Stimulated activated naive CD8-positive, alpha-beta T cell treated with anti-CD3 and anti-CD28 coated beads, Interleukin-15, Interleukin-2, amounts not matched to agents 100 U/mL and 50 U/mL, for 24 hours (primary cell): ENCODE measurements around the gene MYCL.
"Not testable (repeated sequence)": the region's sequence is repeated elsewhere in the genome, so short reads cannot be mapped to it uniquely, and the experiment has no call there.

Experiments used
- ATAC-seq: fragments of 150-1000 bp; cut with Tn5 transposase; one replicate; pipeline ENCODE4 v1.10.0; 2021
- DNase-seq: peaks from one replicate; pipeline ENCODE4 v3.0.0; 2021

The MYCL gene

GRCh38 chr1:39917825-39918224 lies 16.1 kb upstream of the MYCL start:
- ATAC-seq: no peak
- no peak for DNase-seq

GRCh38 chr1:39915499-39916129 lies 13.9 kb upstream of the MYCL start:
- ATAC-seq (no peak), DNase-seq (no peak)

- not testable (repeated sequence) for ATAC-seq, DNase-seq
Measured at GRCh38 chr1:39913136-39913535, 11.4 kb upstream of the MYCL start.

GRCh38 chr1:39910263-39910662 lies 8.5 kb upstream of the MYCL start:
- no peak for DNase-seq
- ATAC-seq: no peak

GRCh38 chr1:39908534-39908933 lies 6.8 kb upstream of the MYCL start:
- ATAC-seq (no peak), DNase-seq (no peak)

- ATAC-seq (no peak), DNase-seq (no peak)
Measured at GRCh38 chr1:39907528-39908453, 6.1 kb upstream of the MYCL start.

- no peak for ATAC-seq
- DNase-seq: no peak
Measured at GRCh38 chr1:39905172-39905571, 3.5 kb upstream of the MYCL start.

- no peak for ATAC-seq
- DNase-seq: no peak
Measured at GRCh38 chr1:39902460-39902807, 717 bp upstream of the MYCL start.

- DNase-seq: no peak
- peak; percentile 34 for ATAC-seq
Measured at GRCh38 chr1:39901464-39901713, 328 bp downstream of the MYCL start.

GRCh38 chr1:39900662-39901463 lies 854 bp downstream of the MYCL start:
- no peak for ATAC-seq
- DNase-seq: no peak

- DNase-seq: no peak
- no peak for ATAC-seq
Measured at GRCh38 chr1:39899611-39900538, 1.8 kb downstream of the MYCL start.

GRCh38 chr1:39898648-39899603 lies 2.8 kb downstream of the MYCL start:
- DNase-seq: no peak
- no peak for ATAC-seq

GRCh38 chr1:39898191-39898590 lies 3.5 kb downstream of the MYCL start:
- ATAC-seq (no peak), DNase-seq (no peak)

- ATAC-seq (no peak), DNase-seq (no peak)
Measured at GRCh38 chr1:39896909-39897685, 4.6 kb downstream of the MYCL start.

GRCh38 chr1:39895731-39896480 lies 5.8 kb downstream of the MYCL start:
- DNase-seq: no peak
- ATAC-seq: no peak

- ATAC-seq (no peak), DNase-seq (no peak)
Measured at GRCh38 chr1:39894884-39895495, 6.7 kb downstream of the MYCL start.

GRCh38 chr1:39892601-39893595 lies 8.8 kb downstream of the MYCL start:
- ATAC-seq (no peak), DNase-seq (no peak)

GRCh38 chr1:39890880-39891279 lies 10.8 kb downstream of the MYCL start:
- no peak for DNase-seq
- no peak for ATAC-seq
